RKO (cell line): ENCODE measurements around the gene EPS15.
"Not testable (repeated sequence)": the region's sequence is repeated elsewhere in the genome, so short reads cannot be mapped to it uniquely, and the experiment has no call there.

Source experiments
- DNase-seq: peaks from one replicate; pipeline ENCODE4 v3.0.0-alpha.2; 2016; ENCODE audit warnings: low spot score

The EPS15 gene

GRCh38 chr1:51464828-51465227 lies 54.2 kb downstream of the EPS15 start:
- DNase-seq: no peak

- no peak for DNase-seq
These were observed 55.5 kb downstream of the EPS15 start for GRCh38 chr1:51463561-51463960.

- DNase-seq: not testable (repeated sequence)
These were observed 56.8 kb downstream of the EPS15 start for GRCh38 chr1:51462289-51462688.

GRCh38 chr1:51454554-51454953 lies 64.5 kb downstream of the EPS15 start:
- no peak for DNase-seq

GRCh38 chr1:51453010-51453409 lies 66.1 kb downstream of the EPS15 start:
- DNase-seq: no peak

GRCh38 chr1:51448844-51449454 lies 70.1 kb downstream of the EPS15 start:
- DNase-seq: not testable (repeated sequence)

- no peak for DNase-seq
These were observed 73.5 kb downstream of the EPS15 start for GRCh38 chr1:51445351-51446090.

GRCh38 chr1:51444534-51445192 lies 74.4 kb downstream of the EPS15 start:
- no peak for DNase-seq

GRCh38 chr1:51444096-51444495 lies 75.0 kb downstream of the EPS15 start:
- DNase-seq: no peak

GRCh38 chr1:51443555-51443954 lies 75.5 kb downstream of the EPS15 start:
- no peak for DNase-seq

GRCh38 chr1:51442616-51443015 lies 76.5 kb downstream of the EPS15 start:
- no peak for DNase-seq

GRCh38 chr1:51442198-51442597 lies 76.9 kb downstream of the EPS15 start:
- DNase-seq: peak; percentile 12

GRCh38 chr1:51439895-51440294 lies 79.2 kb downstream of the EPS15 start:
- DNase-seq: no peak

GRCh38 chr1:51439053-51439452 lies 80.0 kb downstream of the EPS15 start:
- no peak for DNase-seq

GRCh38 chr1:51437391-51437790 lies 81.7 kb downstream of the EPS15 start:
- DNase-seq: not testable (repeated sequence)

- DNase-seq: no peak
These were observed 83.2 kb downstream of the EPS15 start for GRCh38 chr1:51435878-51436277.

- DNase-seq: no peak
These were observed 85.0 kb downstream of the EPS15 start for GRCh38 chr1:51433972-51434510.

GRCh38 chr1:51433269-51433971 lies 85.6 kb downstream of the EPS15 start:
- DNase-seq: no peak

- DNase-seq: no peak
These were observed 86.9 kb downstream of the EPS15 start for GRCh38 chr1:51432146-51432545.

GRCh38 chr1:51427438-51427837 lies 91.6 kb downstream of the EPS15 start:
- DNase-seq: no peak

- DNase-seq: no peak
These were observed 93.1 kb downstream of the EPS15 start for GRCh38 chr1:51425955-51426354.

- DNase-seq: no peak
These were observed 93.8 kb downstream of the EPS15 start for GRCh38 chr1:51425273-51425672.
